CD4-positive, alpha-beta T cell (primary cell): Measurements from ENCODE around the gene NACC2. TPM values are rescaled to one million over a fixed set of nuclear protein-coding genes. Genes with fewer than 3 reads are reported as not detected.
"Not testable (repeated sequence)": the region's sequence is repeated elsewhere in the genome, so short reads cannot be mapped to it uniquely, and the experiment has no call there.

Experiments
- ATAC-seq: fragments of 200-7000 bp; cut with Tn5 transposase; one replicate; pipeline ENCODE4 v1.10.0; 2022; ENCODE audit warnings: mild to moderate bottlenecking; ENCODE audit not compliant: poor library complexity
- CTCF ChIA-PET: fragments of 350-600 bp; sonication (Branson Sonifier 250); formaldehyde crosslinking; loops from one replicate; lab custom pipeline; 2021; ENCODE audit warnings: antibody characterized with exemption, inconsistent platforms; lab: Charles Lee
- POLR2A ChIA-PET: fragments of 350-600 bp; sonication (Branson Sonifier 250); formaldehyde crosslinking; loops from one replicate; lab custom pipeline; 2021; ENCODE audit warnings: antibody characterized with exemption, inconsistent platforms; lab: Charles Lee
- DNase-seq, 14 experiments: peaks; one replicate each; pipeline ENCODE4 v3.0.0-alpha.2; 2013 to 2020; ENCODE audit warnings: mixed read lengths in 2 of 14
- H3K27ac ChIP-seq, 2 donors: one replicate each; pipeline versions ENCODE4 v1.5.1 to v1.7.0; 2013; ENCODE audit warnings: low read length in 2 of 2, low read depth in 1 of 2, mild to moderate bottlenecking in 1 of 2
- H3K27me3 ChIP-seq, 2 experiments: 1 replicate in 1 of 2; 2 replicates in 1 of 2; pipeline versions ENCODE4 v1.6.1 to v1.7.0; 2013; ENCODE audit warnings: low read length in 2 of 2, control low read depth in 1 of 2, mild to moderate bottlenecking in 1 of 2, moderate library complexity in 1 of 2; ENCODE audit not compliant: insufficient read depth in 2 of 2, control insufficient read depth in 1 of 2
- H3K36me3 ChIP-seq: one replicate; pipeline ENCODE4 v1.6.1; 2013; ENCODE audit warnings: low read length, control low read depth; ENCODE audit not compliant: insufficient read depth
- H3K4me1 ChIP-seq: one replicate; pipeline ENCODE4 v1.6.1; 2013; ENCODE audit warnings: low read length, control low read depth; ENCODE audit not compliant: insufficient read depth
- H3K4me3 ChIP-seq: one replicate; pipeline ENCODE4 v1.5.1; 2013; ENCODE audit warnings: mild to moderate bottlenecking, low read length, moderate library complexity
- H3K9me3 ChIP-seq, 2 experiments: 1 replicate in 1 of 2; 2 replicates in 1 of 2; pipeline versions ENCODE4 v1.6.1 to v1.7.0; 2013; ENCODE audit warnings: low read length in 2 of 2, mild to moderate bottlenecking in 2 of 2, control low read depth in 1 of 2, moderate library complexity in 1 of 2; ENCODE audit not compliant: control insufficient read depth in 1 of 2, insufficient read depth in 1 of 2
- H3K27ac Mint-ChIP-seq: one replicate; pipeline ENCODE4 v1.8.0; 2020; ENCODE audit warnings: mixed read lengths
- H3K27me3 Mint-ChIP-seq: one replicate; pipeline ENCODE4 v1.8.0; 2021; ENCODE audit warnings: mixed read lengths
- H3K36me3 Mint-ChIP-seq: one replicate; pipeline ENCODE4 v1.8.0; 2021; ENCODE audit warnings: low read depth, mixed read lengths
- H3K4me1 Mint-ChIP-seq: one replicate; pipeline ENCODE4 v1.8.0; 2021; ENCODE audit warnings: low read depth, mixed read lengths
- H3K4me3 Mint-ChIP-seq: one replicate; pipeline ENCODE4 v1.8.0; 2020; ENCODE audit warnings: mild to moderate bottlenecking, mixed read lengths
- H3K9me3 Mint-ChIP-seq: one replicate; pipeline ENCODE4 v1.8.0; 2020; ENCODE audit warnings: mixed read lengths
- intact Hi-C, 2 experiments: fragments of 100-400 bp; cut with DNase I in 1 of 2; cut with micrococcal nuclease in 1 of 2; formaldehyde crosslinking; loops; one replicate each; pipeline versions ENCODE4 v1.15.1 to v1.9.0; 2023 to 2025; cut with DNase I, micrococcal nuclease
- total RNA-seq, 174 experiments: library from RNA in 2 of 174; stranded (reverse) in 2 of 174; gene quantifications; one replicate each; pipeline ENCODE4 v1.2.3 and lab custom pipeline; 2021 to 2026
- TF ChIP-seq, protein P1 (sequence below): fragments of 200-600 bp; IDR thresholded peaks from one replicate; pipeline ENCODE4 v1.8.0; 2022; ENCODE audit warnings: antibody characterized with exemption, mild to moderate bottlenecking

NACC2 gene
- total RNA-seq, 2 experiments from 2014 or later, result 2.1 to 2.7 TPM

GRCh38 chr9:136031094-136031493 is 64.0 kb downstream of the NACC2 start:
- ChIA-PET POLR2A (no interaction called here), CTCF (no interaction called here)
- H3K27me3 Mint-ChIP-seq, result no peaks in the 10 kb centered on the region
- Histone ChIP-seq H3K27ac (no peak overlapping the region), H3K36me3 (peaks cover 10% of the 10 kb centered on the region), H3K9me3 (peaks cover 7 to 17% of the 10 kb centered on the region in 2 experiments), H3K4me1 (no peaks in the 10 kb centered on the region), H3K4me3 (no peak overlapping the region), H3K27me3 (no peaks in the 10 kb centered on the region)
- H3K4me3 Mint-ChIP-seq, result no peak overlapping the region
- ATAC-seq (no peak), DNase-seq (no peak)
- no peaks in the 10 kb centered on the region for H3K4me1 Mint-ChIP-seq
- TF ChIP-seq, protein P1, sequence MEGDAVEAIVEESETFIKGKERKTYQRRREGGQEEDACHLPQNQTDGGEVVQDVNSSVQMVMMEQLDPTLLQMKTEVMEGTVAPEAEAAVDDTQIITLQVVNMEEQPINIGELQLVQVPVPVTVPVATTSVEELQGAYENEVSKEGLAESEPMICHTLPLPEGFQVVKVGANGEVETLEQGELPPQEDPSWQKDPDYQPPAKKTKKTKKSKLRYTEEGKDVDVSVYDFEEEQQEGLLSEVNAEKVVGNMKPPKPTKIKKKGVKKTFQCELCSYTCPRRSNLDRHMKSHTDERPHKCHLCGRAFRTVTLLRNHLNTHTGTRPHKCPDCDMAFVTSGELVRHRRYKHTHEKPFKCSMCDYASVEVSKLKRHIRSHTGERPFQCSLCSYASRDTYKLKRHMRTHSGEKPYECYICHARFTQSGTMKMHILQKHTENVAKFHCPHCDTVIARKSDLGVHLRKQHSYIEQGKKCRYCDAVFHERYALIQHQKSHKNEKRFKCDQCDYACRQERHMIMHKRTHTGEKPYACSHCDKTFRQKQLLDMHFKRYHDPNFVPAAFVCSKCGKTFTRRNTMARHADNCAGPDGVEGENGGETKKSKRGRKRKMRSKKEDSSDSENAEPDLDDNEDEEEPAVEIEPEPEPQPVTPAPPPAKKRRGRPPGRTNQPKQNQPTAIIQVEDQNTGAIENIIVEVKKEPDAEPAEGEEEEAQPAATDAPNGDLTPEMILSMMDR, result no peak
- H3K36me3 Mint-ChIP-seq, result peaks cover 39% of the 10 kb centered on the region
- H3K27ac Mint-ChIP-seq, result no peak overlapping the region
- peaks cover 3% of the 10 kb centered on the region for H3K9me3 Mint-ChIP-seq
- intact Hi-C loops, result no loop called here

- Histone ChIP-seq H3K9me3 (peaks cover 4 to 17% of the 10 kb centered on the region in 2 experiments), H3K27ac (no peak overlapping the region), H3K36me3 (peaks cover 10% of the 10 kb centered on the region), H3K27me3 (no peaks in the 10 kb centered on the region), H3K4me3 (no peak overlapping the region), H3K4me1 (no peaks in the 10 kb centered on the region)
- Mint-ChIP-seq H3K4me1 (no peaks in the 10 kb centered on the region), H3K27me3 (no peaks in the 10 kb centered on the region), H3K36me3 (peaks cover 24% of the 10 kb centered on the region), H3K9me3 (peaks cover 2% of the 10 kb centered on the region), H3K27ac (no peak overlapping the region), H3K4me3 (no peak overlapping the region)
- DNase-seq, result no peak
- ChIA-PET POLR2A (no interaction called here), CTCF (no interaction called here)
- intact Hi-C loops, result no loop called here
- TF ChIP-seq, protein P1, result no peak
- no peak for ATAC-seq
Measured at GRCh38 chr9:136029556-136029955, 65.5 kb downstream of the NACC2 start.

DNA sequence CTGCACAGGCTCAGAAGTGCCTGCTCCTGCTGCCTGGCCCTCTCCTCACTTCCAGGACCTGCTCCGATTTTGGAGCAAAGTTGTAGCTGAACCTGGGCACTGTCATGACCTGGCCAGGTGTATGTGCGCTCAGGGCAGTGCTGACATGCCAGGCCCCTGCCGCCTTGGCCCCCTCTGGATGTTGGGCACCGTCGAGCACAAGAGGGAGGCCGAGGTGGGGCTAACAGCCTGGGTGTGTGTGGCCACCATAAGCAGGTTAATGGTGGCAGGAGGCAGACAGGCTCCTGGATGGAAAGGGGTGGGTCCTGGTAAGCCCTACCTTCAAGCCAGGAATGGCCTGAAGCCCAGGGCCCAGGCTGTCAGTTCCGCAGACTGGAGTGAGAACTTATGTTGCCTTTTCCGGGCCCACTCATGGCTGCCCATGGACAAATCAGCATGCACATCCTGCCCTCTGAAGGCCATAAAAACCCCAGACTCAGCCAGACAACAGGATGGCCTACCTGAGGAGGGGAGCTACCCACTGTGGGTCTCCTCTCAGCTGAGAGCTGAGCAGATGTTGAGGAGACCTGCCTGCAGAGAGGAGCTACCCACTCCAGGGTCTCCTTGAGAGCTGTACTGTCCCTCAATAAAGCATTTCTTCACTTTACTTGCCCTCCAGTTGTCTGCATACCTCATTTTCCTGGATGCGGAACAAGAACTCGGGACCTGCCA is 66.2 kb downstream of the NACC2 start:
- TF ChIP-seq, protein P1, result no peak
- no peak overlapping the region for H3K27ac ChIP-seq

DNA sequence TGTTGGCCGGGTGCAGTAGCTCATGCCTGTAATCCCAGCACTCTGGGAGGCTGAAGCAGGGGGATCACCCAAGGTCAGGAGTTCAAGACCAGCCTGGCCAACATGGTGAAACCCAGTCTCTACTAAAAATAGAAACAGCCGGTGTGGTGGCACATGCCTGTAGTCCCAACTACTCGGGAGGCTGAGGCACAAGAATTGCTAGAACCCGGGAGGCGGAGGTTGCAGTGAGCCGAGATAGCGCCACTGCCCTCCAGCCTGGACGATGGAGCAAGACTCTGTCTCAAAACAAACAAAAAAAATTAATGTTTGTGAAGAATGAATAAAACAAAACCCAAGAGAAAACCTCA is 68.2 kb downstream of the NACC2 start:
- CTCF ChIA-PET, intact Hi-C loops, H3K36me3 ChIP-seq, H3K27me3 Mint-ChIP-seq, H3K9me3 Mint-ChIP-seq, H3K4me3 Mint-ChIP-seq, DNase-seq, H3K4me1 Mint-ChIP-seq, POLR2A ChIA-PET, H3K4me3 ChIP-seq, H3K4me1 ChIP-seq, ATAC-seq, H3K27ac Mint-ChIP-seq, H3K27me3 ChIP-seq, H3K27ac ChIP-seq: not testable (repeated sequence)
- peaks cover 16% of the 10 kb centered on the region for H3K36me3 Mint-ChIP-seq
- peaks cover 4 to 17% of the 10 kb centered on the region in 2 experiments for H3K9me3 ChIP-seq

More for the DNA sequence above, 66.2 kb downstream of the NACC2 start:
- CTCF ChIA-PET, result no interaction called here
- Histone ChIP-seq H3K27me3 (no peaks in the 10 kb centered on the region), H3K36me3 (peaks cover 10% of the 10 kb centered on the region), H3K4me3 (no peak overlapping the region), H3K4me1 (no peaks in the 10 kb centered on the region), H3K9me3 (peaks cover 4 to 17% of the 10 kb centered on the region in 2 experiments)
- Mint-ChIP-seq H3K27me3 (no peaks in the 10 kb centered on the region), H3K4me3 (no peak overlapping the region), H3K9me3 (peaks cover 2% of the 10 kb centered on the region), H3K4me1 (no peaks in the 10 kb centered on the region), H3K36me3 (peaks cover 17% of the 10 kb centered on the region), H3K27ac (no peak overlapping the region)
- intact Hi-C loops, result no loop called here
- POLR2A ChIA-PET, result no interaction called here
- no peak for ATAC-seq
- no peak for DNase-seq
